ENCODE measurements around the gene HINFP.
"Not testable (repeated sequence)": the region's sequence is repeated elsewhere in the genome, so short reads cannot be mapped to it uniquely, and the experiment has no call there.

The HINFP gene

DNA sequence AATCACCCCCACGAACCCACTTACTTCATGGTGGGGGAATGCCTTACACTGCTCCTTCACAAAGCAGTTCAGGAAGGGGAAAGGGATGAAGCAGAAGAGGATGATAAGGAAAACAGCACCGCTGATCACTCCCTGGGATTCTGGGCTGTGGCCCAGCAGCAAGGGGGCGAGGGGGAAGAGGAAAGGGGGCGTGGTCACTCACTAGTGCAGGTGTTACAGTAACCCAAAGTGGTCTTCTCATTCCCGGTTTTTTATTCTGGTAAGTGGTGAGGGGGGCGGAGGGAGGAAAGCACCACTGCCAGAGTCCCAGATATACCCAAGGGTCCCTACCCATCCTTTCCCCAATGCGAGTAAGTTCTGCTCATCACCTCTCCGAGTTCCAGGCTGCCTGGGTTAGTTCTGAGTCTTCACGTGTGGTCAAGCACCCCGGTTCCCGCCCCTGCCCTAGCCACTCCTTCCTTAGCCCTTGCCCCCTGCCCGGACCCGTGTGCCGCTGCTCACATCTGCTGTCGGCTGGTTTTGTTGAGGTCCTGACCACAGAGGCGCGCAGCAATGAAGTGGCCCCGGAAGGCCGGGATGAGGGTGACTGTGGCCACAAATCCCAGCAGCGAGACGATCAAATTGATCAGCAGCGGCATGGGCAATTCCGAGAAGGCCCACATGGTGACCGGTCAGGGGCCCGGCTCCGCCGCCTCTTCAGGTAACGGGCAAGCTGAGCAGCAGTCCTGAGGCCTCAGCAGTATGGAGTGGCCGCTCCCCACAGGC is 20.2 kb upstream of the HINFP start:
- TF ChIP-seq GLIS3 (CRISPR knock-in tag; IDR thresholded peaks at IDR 0.05) (no peak), TSHZ2 (CRISPR knock-in tag; IDR thresholded peaks at IDR 0.05) (no peak), ZFP30 (CRISPR knock-in tag; IDR thresholded peaks at IDR 0.05) (no peak), ZC3H10 (CRISPR knock-in tag; IDR thresholded peaks at IDR 0.05) (no peak), ZNF70 (CRISPR knock-in tag; IDR thresholded peaks at IDR 0.05) (no peak), OSR1 (CRISPR knock-in tag; IDR thresholded peaks at IDR 0.05) (no peak)
- ATAC-seq, result peak; percentile 41

DNA sequence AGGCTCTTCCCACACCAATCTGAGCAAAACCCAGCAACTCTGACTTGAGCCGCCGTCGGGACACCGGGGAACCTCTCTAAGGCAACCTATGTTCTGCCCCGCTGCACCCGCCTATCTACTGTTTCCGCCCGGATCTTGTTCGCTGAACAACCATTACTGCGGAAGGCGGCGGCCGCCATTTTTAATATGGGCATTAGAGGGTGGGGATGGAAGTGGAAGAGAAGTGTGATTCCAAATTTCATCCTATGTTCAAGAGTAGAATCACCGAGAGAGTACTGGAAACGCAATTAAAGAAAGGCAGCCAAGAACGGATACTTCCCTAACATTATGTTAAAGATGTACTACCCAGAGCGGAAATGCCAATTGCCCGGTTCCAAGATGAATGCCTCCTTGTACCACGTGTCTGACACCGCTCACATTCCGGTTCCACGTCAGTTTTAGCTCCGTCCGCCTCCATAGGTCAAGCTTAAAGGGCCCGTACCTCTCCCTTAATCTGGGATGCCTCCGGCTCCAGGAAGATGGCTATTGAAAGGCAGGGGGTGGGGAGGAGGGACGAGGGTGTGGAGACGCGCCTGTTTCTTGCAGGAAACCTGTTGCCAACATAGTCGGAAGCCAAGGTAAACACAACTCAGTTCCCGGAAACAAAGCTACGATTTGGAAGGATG is 19.5 kb upstream of the HINFP start, which contains the start of gene DPAGT1:
Gene DPAGT1 (minus strand): TSS at position 95 of the 665 bp plus-strand sequence. CDS start 198 bp downstream, outside the sequence.
- TF ChIP-seq ZFP3 (CRISPR knock-in tag; IDR thresholded peaks at IDR 0.05), result peak; percentile 81
- no peak for TF ChIP-seq GLIS3 (CRISPR knock-in tag; IDR thresholded peaks at IDR 0.05)
- TF ChIP-seq, protein P1, sequence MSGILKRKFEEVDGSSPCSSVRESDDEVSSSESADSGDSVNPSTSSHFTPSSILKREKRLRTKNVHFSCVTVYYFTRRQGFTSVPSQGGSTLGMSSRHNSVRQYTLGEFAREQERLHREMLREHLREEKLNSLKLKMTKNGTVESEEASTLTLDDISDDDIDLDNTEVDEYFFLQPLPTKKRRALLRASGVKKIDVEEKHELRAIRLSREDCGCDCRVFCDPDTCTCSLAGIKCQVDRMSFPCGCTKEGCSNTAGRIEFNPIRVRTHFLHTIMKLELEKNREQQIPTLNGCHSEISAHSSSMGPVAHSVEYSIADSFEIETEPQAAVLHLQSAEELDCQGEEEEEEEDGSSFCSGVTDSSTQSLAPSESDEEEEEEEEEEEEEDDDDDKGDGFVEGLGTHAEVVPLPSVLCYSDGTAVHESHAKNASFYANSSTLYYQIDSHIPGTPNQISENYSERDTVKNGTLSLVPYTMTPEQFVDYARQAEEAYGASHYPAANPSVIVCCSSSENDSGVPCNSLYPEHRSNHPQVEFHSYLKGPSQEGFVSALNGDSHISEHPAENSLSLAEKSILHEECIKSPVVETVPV (CRISPR knock-in tag; IDR thresholded peaks at IDR 0.05), result no peak
- no peak for TF ChIP-seq CSDC2 (CRISPR knock-in tag; IDR thresholded peaks at IDR 0.05)
- peak; percentile 91 for ATAC-seq

DNA sequence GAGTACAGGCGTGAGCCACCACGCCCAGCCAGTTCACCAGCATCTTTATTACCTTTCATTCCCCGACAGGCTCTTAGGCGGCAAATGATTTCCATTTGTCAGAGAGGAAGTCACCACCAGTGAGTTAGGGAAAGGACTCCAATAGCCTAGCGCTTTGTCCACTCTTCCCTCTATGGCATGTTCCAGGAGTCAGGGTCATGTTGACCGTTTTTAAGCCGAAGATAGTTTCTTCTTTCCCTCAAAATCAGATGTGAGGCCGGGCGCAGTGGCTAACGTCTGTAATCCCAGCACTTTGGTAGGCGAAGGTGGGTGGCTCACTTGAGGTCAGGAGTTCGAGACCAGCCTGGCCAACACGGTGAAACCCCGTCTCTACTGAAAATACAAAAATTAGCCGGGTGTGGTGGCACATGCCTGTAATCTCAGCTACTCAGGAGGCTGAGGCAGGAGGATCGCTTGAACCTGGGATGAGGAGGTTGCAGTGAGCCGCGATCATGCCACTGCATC is 18.2 kb upstream of the HINFP start:
- not testable (repeated sequence) for ATAC-seq

DNA sequence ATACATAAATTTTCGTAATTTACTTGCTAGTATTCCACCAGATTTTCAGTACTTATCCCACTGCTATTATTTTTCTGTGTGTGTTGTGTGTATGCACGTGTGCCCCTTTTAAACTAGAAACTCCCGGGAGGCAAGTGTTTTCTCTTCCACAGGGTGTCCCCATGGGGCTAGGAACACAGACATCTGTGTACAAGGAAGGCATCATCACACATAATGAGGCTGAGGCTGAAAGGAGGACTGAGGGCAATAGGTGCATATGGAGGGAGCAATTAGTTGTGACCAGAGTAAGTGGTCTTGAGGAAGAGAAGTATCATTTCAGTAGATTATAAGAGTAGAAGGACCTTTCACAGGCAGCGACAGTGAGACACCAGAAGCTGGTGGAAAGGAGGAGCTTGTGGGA is 17.6 kb upstream of the HINFP start:
- TF ChIP-seq PPARA (CRISPR knock-in tag; IDR thresholded peaks at IDR 0.05; ENCODE audit: borderline replicate concordance) (no peak), ISL1 (CRISPR knock-in tag; IDR thresholded peaks at IDR 0.05) (no peak), ZNF8 (CRISPR knock-in tag; IDR thresholded peaks at IDR 0.05) (no peak), SNAI2 (CRISPR knock-in tag; IDR thresholded peaks at IDR 0.05) (no peak), BACH2 (CRISPR knock-in tag; IDR thresholded peaks at IDR 0.05; ENCODE audit: borderline replicate concordance) (no peak)
- TF ChIP-seq, protein P2, sequence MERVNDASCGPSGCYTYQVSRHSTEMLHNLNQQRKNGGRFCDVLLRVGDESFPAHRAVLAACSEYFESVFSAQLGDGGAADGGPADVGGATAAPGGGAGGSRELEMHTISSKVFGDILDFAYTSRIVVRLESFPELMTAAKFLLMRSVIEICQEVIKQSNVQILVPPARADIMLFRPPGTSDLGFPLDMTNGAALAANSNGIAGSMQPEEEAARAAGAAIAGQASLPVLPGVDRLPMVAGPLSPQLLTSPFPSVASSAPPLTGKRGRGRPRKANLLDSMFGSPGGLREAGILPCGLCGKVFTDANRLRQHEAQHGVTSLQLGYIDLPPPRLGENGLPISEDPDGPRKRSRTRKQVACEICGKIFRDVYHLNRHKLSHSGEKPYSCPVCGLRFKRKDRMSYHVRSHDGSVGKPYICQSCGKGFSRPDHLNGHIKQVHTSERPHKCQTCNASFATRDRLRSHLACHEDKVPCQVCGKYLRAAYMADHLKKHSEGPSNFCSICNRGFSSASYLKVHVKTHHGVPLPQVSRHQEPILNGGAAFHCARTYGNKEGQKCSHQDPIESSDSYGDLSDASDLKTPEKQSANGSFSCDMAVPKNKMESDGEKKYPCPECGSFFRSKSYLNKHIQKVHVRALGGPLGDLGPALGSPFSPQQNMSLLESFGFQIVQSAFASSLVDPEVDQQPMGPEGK (CRISPR knock-in tag; IDR thresholded peaks at IDR 0.05; ENCODE audit: borderline replicate concordance), result no peak
- no peak for ATAC-seq

DNA sequence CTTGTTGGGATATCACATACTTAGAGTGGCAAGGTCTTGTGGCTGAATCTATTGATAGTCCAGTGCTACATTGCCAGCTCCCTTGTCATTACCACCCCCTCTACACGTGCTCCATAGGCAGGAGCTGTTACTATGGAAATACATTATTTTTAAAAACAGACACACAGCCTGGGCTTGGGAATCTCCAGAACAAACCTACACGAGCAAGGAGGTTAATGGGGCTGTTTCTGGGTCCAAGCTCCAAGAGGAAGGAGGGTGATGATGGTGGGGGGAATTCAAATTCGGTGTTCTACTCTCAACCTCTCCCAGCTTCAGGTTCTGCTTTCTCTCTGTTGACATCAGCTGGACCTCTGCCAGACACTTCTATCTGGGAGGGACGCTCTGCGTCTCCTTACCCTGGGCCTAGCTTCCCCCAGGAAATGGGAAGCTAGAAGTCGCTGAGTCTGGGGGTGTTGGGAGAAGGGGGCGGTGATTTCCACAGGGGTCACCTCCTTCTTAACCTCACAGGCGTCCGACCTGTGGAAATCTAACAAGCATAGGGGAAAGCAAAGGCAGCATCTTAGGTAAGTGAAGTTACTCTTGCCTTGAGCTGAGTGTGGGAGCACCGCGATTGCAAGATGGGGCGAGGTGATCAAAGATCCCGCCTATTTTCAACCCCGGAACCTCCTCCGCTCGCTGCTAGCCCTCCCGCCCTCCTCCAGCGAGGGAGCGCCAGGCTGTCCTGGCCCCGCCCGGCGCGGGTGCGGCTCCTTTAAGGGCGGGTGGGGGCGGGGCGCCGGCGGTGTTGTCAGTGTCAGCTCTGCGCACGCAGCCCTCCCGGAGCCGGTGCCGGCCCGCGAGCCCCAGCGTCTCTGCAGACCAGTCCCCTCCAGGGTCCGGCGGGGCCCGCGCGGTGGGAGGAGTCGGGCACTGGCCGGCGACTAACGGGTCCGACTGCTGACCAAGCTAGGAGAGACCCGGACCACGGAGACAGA is 14.5 kb upstream of the HINFP start, which contains the start of gene C2CD2L:
Gene C2CD2L (plus strand): TSS at position 781 of the 974 bp plus-strand sequence. CDS start 398 bp downstream, outside the sequence.
- TF ChIP-seq ZFP3 (CRISPR knock-in tag; IDR thresholded peaks at IDR 0.05) (no peak), ZNF70 (CRISPR knock-in tag; IDR thresholded peaks at IDR 0.05) (no peak), ESRRG (CRISPR knock-in tag; IDR thresholded peaks at IDR 0.05) (no peak), ARNTL (CRISPR knock-in tag; IDR thresholded peaks at IDR 0.05; ENCODE audit: borderline replicate concordance, low read depth) (no peak), SNAI2 (CRISPR knock-in tag; IDR thresholded peaks at IDR 0.05) (no peak), CSDC2 (CRISPR knock-in tag; IDR thresholded peaks at IDR 0.05) (no peak), PPARA (CRISPR knock-in tag; IDR thresholded peaks at IDR 0.05; ENCODE audit: borderline replicate concordance) (no peak), OSR1 (CRISPR knock-in tag; IDR thresholded peaks at IDR 0.05) (no peak), ZNF565 (CRISPR knock-in tag; conservative IDR thresholded peaks at IDR 0.05; ENCODE audit: low read depth) (no peak), TCF4 (CRISPR knock-in tag; IDR thresholded peaks at IDR 0.05; ENCODE audit: borderline replicate concordance) (no peak), GLIS3 (CRISPR knock-in tag; IDR thresholded peaks at IDR 0.05) (no peak)
- TF ChIP-seq, protein P1 (CRISPR knock-in tag; IDR thresholded peaks at IDR 0.05), result no peak
- peak; percentile 87 for ATAC-seq
